Daoy (cell line): ENCODE measurements around the gene HNRNPAB. TPM values are rescaled to one million over a fixed set of nuclear protein-coding genes. Genes with fewer than 3 reads are reported as not detected.
"Not testable (repeated sequence)": the region's sequence is repeated elsewhere in the genome, so short reads cannot be mapped to it uniquely, and the experiment has no call there.

Experiments used
- DNase-seq: peaks from one replicate; pipeline ENCODE4 v3.0.0-alpha.2; 2015; ENCODE audit warnings: low read depth
- total RNA-seq: library from RNA; depleted of rRNA; stranded (reverse); fragments of >200 nt; shearing (Covaris generic); gene quantifications from 2 replicates; pipeline ENCODE4 v1.2.3, GENCODE V29; 2014

The HNRNPAB gene
- total RNA-seq, 1 experiment from 2014 or later: 152 TPM

GRCh38 chr5:178212241-178213002, 8.1 kb downstream of the HNRNPAB start:
- DNase-seq: no peak

- DNase-seq: no peak
Measured at GRCh38 chr5:178213003-178213461, 8.7 kb downstream of the HNRNPAB start.

DNA sequence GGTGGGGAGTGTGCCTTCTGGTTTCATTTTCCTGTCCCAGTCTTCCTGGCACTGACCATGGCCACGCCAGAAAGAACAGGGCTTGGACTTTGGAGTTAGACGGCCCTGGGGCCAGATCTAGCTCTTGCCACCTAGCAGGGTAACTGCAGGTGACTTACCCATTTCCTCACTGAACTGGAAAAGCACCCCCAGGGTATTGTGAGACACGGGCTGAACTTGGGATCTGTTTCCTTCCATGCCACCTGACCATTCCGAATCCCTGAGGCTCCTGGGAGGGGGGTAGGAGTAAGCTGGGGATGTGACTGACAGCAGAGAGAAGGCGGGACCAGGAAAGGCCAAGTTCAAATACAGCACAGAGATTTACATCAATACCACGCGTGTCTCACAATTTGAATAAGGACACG, 9.4 kb downstream of the HNRNPAB start:
- no peak for DNase-seq

GRCh38 chr5:178214160-178214803, 9.9 kb downstream of the HNRNPAB start:
- no peak for DNase-seq

- DNase-seq: no peak
Measured at GRCh38 chr5:178215280-178216002, 11.1 kb downstream of the HNRNPAB start.

GRCh38 chr5:178216088-178216534, 11.8 kb downstream of the HNRNPAB start:
- no peak for DNase-seq

- DNase-seq: no peak
Measured at GRCh38 chr5:178216779-178217178, 12.4 kb downstream of the HNRNPAB start.

DNA sequence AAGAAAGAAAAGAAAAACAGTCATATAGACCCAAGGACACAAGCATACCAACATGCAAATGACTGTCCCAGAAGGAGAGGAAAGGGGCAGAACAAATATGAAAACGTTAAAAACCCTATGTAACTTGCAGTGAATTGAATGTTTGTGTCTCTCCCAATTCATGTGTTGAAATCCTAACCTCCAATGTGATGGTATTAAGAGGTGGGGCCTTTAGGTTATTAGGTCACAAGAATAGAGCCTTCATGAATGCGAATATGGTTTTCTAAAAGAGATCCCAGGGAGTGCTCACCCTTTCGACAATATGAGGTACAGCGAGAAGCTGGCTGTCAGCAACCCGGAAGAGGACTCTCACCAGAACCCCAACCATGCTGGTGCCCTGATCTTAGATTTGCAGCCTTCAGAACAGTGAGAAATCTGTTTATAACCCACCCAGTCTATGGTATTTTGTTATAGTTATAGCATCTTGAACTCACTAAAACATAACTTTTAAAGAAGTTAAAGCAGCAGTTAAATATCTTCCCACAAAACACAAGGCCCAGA, 14.0 kb downstream of the HNRNPAB start:
- no peak for DNase-seq

DNA sequence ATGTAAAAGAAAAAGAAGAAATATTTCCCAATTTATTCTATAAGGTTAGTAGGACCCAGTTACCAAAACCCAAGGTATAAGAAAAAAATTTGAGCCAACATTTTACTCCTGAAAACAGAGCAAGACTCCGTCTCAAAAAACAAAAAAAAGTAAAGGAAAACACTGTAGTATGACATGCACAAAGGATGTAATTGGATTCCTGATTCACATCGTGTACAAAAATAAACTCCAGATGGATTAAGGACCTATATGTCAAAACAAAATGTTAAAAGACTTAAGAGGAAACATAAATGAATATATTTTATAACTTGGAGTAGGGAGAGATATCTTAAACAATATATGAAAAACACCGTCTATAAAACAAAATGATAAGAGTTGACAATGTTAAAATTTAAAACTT, 14.5 kb downstream of the HNRNPAB start:
- DNase-seq: no peak

DNA sequence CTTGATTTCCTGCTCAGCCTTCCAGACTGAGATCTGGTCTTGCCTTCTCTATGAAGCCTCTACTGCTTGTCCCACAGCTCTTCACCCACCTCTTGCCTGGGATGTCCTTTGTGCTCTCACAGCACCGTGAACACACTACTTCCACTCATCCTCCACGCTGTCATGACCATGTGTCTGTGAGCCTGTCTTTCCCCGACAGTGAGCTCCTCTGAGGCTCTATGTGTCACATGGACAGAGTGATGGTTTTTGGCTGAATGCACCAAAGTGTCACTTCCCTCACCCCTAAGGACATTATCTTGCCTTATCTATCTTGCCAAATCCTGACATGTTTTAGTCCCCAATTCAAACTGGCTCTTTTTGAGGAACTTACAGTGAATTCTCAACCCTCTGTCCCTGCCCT, 16.9 kb downstream of the HNRNPAB start:
- DNase-seq: no peak

- no peak for DNase-seq
Measured at GRCh38 chr5:178221853-178222252, 17.5 kb downstream of the HNRNPAB start.

- no peak for DNase-seq
Measured at GRCh38 chr5:178222292-178222691, 18.0 kb downstream of the HNRNPAB start.

GRCh38 chr5:178223196-178223773, 19.0 kb downstream of the HNRNPAB start:
- DNase-seq: no peak

GRCh38 chr5:178223828-178224335, 19.5 kb downstream of the HNRNPAB start:
- DNase-seq: no peak

- DNase-seq: no peak
Measured at GRCh38 chr5:178224403-178224802, 20.1 kb downstream of the HNRNPAB start.

- DNase-seq: no peak
Measured at GRCh38 chr5:178225174-178225573, 20.8 kb downstream of the HNRNPAB start.

DNA sequence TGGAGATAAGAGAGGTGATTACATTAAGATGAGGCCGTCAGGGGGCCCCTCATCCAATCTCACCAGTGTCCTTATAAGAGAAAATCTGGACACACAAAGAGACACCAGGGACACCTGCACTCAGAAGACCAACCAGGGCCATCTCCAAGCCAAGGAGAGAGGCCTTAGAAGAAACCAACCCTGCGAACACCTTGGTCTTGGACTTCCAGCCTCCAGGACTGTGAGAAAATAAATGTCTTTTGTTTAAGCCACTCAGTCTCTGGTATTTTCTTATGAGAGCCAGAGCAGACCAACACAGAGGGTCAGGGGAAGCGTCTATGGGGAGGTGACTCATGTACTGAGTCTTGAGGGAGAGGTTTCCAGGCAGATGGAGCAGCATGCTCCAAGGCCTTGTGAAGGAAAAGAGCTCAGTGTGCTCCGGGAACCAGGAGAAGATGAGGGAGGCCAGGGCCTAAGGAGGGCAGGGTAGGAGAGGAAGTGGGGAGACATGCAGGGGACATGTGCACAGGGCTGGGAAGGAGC, 22.9 kb downstream of the HNRNPAB start:
- no peak for DNase-seq

- DNase-seq: no peak
Measured at GRCh38 chr5:178227929-178228328, 23.6 kb downstream of the HNRNPAB start.

GRCh38 chr5:178228609-178229008, 24.3 kb downstream of the HNRNPAB start:
- no peak for DNase-seq

DNA sequence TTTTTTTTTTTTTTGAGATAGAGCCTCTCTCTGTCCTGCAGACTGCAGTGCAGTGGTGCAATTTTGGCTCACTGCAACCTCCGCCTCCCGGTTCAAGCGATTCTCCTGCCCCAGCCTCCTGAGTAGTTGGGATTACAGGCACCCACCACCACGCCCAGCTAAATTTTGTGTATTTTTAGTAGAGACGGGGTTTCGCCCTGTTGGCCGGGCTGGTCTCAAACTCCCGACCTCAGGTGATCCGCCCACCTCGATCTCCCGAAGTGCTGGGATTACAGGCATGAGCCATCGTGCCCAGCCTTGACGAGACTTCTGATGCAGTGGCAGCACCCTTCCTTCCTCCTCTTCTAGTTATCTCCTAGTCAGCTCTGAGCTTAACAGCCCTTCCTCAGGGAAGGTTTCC, 24.8 kb downstream of the HNRNPAB start:
- not testable (repeated sequence) for DNase-seq

- DNase-seq: no peak
Measured at GRCh38 chr5:178229861-178230260, 25.5 kb downstream of the HNRNPAB start.
